DOHH2 (cell line): Measurements from ENCODE around the gene HLA-DRB1.
A peak's percentile ranks its signal among the peaks of the same experiment; 100 is the strongest.

Source experiments
- H3F3A ChIP-seq: fragments of 200-600 bp; sonication (generic), shearing (Covaris generic); 2 replicates; pipeline ENCODE4 v1.6.0; 2016; ENCODE audit warnings: antibody characterized with exemption, mild to moderate bottlenecking; ENCODE audit not compliant: control insufficient read depth, insufficient read depth
- H3K27ac ChIP-seq: fragments of 200-600 bp; sonication (generic); 2 replicates; pipeline ENCODE4 v1.5.1; 2014; ENCODE audit warnings: low read depth, mild to moderate bottlenecking, low read length, moderate library complexity
- H3K27me3 ChIP-seq: fragments of 200-600 bp; sonication (generic); 2 replicates; pipeline ENCODE4 v1.6.1; 2014; ENCODE audit warnings: mild to moderate bottlenecking, low read length, mixed read lengths; ENCODE audit not compliant: control insufficient read depth
- H3K36me3 ChIP-seq: fragments of 200-600 bp; sonication (generic); 2 replicates; pipeline ENCODE4 v1.6.1; 2014; ENCODE audit warnings: mild to moderate bottlenecking, low read length, moderate library complexity, mixed read lengths; ENCODE audit not compliant: control insufficient read depth
- H3K4me1 ChIP-seq: fragments of 200-600 bp; sonication (generic); 2 replicates; pipeline ENCODE4 v1.6.1; 2014; ENCODE audit warnings: mild to moderate bottlenecking, low read length, mixed read lengths; ENCODE audit not compliant: control insufficient read depth
- H3K4me2 ChIP-seq: fragments of 200-600 bp; sonication (generic); 2 replicates; pipeline ENCODE4 v1.6.0; 2014; ENCODE audit warnings: mild to moderate bottlenecking, low read length, moderate library complexity
- H3K4me3 ChIP-seq: fragments of 200-600 bp; sonication (generic); 2 replicates; pipeline ENCODE4 v1.5.1; 2014; ENCODE audit warnings: mild to moderate bottlenecking, low read length, mixed read lengths
- H3K79me2 ChIP-seq: fragments of 200-600 bp; sonication (generic); 2 replicates; pipeline ENCODE4 v1.6.1; 2014; ENCODE audit warnings: mild to moderate bottlenecking, low read length, mixed read lengths; ENCODE audit not compliant: control insufficient read depth
- H3K9me2 ChIP-seq: fragments of 200-600 bp; sonication (generic); replicated peaks from 2 replicates; pipeline ENCODE4 v1.6.1; 2014; ENCODE audit warnings: mild to moderate bottlenecking, low read length, mixed read lengths; ENCODE audit not compliant: control insufficient read depth
- H3K9me3 ChIP-seq: fragments of 200-600 bp; sonication (generic); 2 replicates; pipeline ENCODE4 v1.6.1; 2014; ENCODE audit warnings: antibody characterized with exemption, low read length, mixed read lengths; ENCODE audit not compliant: control insufficient read depth, insufficient read depth
- H4K20me1 ChIP-seq: fragments of 200-600 bp; sonication (generic); 2 replicates; pipeline ENCODE4 v1.6.0; 2014; ENCODE audit warnings: low read depth, mild to moderate bottlenecking, antibody characterized with exemption, low read length, moderate library complexity; ENCODE audit not compliant: control insufficient read depth, insufficient read depth
- CTCF ChIP-seq: fragments of 200-600 bp; sonication (generic); IDR thresholded peaks from one replicate; pipeline ENCODE4 v1.5.1; 2014; ENCODE audit warnings: antibody characterized with exemption, mild to moderate bottlenecking, low read depth, low read length; ENCODE audit not compliant: poor library complexity, severe bottlenecking
- EZH2phosphoT487 ChIP-seq: fragments of 200-600 bp; sonication (generic); IDR thresholded peaks from 2 replicates; pipeline ENCODE4 v1.6.1; 2017; ENCODE audit warnings: borderline replicate concordance, mild to moderate bottlenecking, antibody characterized with exemption, low read length, moderate library complexity, mixed read lengths

HLA-DRB1 gene

GRCh38 chr6:32608362-32608761 is 18.7 kb upstream of the HLA-DRB1 start:
- Histone ChIP-seq H3K9me3 (no peaks in the 10 kb centered on the region), H3K4me1 (peaks cover 32% of the 10 kb centered on the region), H3K79me2 (no peaks in the 10 kb centered on the region), H3K4me2 (no peak overlapping the region), H3K9me2 (no peaks in the 10 kb centered on the region), H3K4me3 (no peak overlapping the region), H3K36me3 (no peaks in the 10 kb centered on the region), H3F3A (no peaks in the 10 kb centered on the region), H3K27me3 (no peaks in the 10 kb centered on the region), H4K20me1 (no peaks in the 10 kb centered on the region), H3K27ac (no peak overlapping the region)
- TF ChIP-seq CTCF (peak; percentile 44), EZH2phosphoT487 (no peak)

GRCh38 chr6:32607988-32608298 is 18.3 kb upstream of the HLA-DRB1 start:
- no peaks in the 10 kb centered on the region for H3K9me2 ChIP-seq
- no peaks in the 10 kb centered on the region for H3K36me3 ChIP-seq
- 0 out of 2 replicates have a peak, but pooled peaks cover 2% of the 10 kb centered on the region for H3F3A ChIP-seq
- no peaks in the 10 kb centered on the region for H4K20me1 ChIP-seq
- no peak overlapping the region for H3K4me3 ChIP-seq
- H3K27ac ChIP-seq: no peak overlapping the region
- no peaks in the 10 kb centered on the region for H3K27me3 ChIP-seq
- peaks cover 32% of the 10 kb centered on the region for H3K4me1 ChIP-seq
- H3K79me2 ChIP-seq: no peaks in the 10 kb centered on the region
- TF ChIP-seq EZH2phosphoT487 (no peak), CTCF (no peak)
- no peaks in the 10 kb centered on the region for H3K9me3 ChIP-seq
- H3K4me2 ChIP-seq: no peak overlapping the region

GRCh38 chr6:32607263-32607987 is 17.8 kb upstream of the HLA-DRB1 start:
- 0 out of 2 replicates have a peak, but pooled peaks cover 3% of the 10 kb centered on the region for H3F3A ChIP-seq
- H3K4me3 ChIP-seq: no peak overlapping the region
- no peak overlapping the region for H3K27ac ChIP-seq
- H3K79me2 ChIP-seq: no peaks in the 10 kb centered on the region
- no peak overlapping the region for H3K4me2 ChIP-seq
- H3K27me3 ChIP-seq: no peaks in the 10 kb centered on the region
- H3K9me2 ChIP-seq: no peaks in the 10 kb centered on the region
- H3K9me3 ChIP-seq: no peaks in the 10 kb centered on the region
- no peak for TF ChIP-seq CTCF
- TF ChIP-seq EZH2phosphoT487: no peak
- H3K36me3 ChIP-seq: no peaks in the 10 kb centered on the region
- no peaks in the 10 kb centered on the region for H4K20me1 ChIP-seq
- peaks cover 32% of the 10 kb centered on the region for H3K4me1 ChIP-seq
